Measurements from ENCODE around the gene ECHS1.
A peak's percentile ranks its signal among the peaks of the same experiment; 100 is the strongest.
"Not testable (repeated sequence)": the region's sequence is repeated elsewhere in the genome, so short reads cannot be mapped to it uniquely, and the experiment has no call there.

The ECHS1 gene

GRCh38 chr10:133373174-133374090 lies at the start of gene ECHS1:
ECHS1 (minus strand) TSS chr10:133373354; CDS start chr10:133373333, 21 bp downstream.
- peak; percentile 95 for DNase-seq
- in situ Hi-C loops (cut with HindIII; ENCODE audit: low pct_ligation_motif_present, low pct_unique_long_range_greater_than_20kb, low sequenced_read_pairs) = no loop called here

GRCh38 chr10:133422223-133422806 lies 49.2 kb upstream of the ECHS1 start:
- in situ Hi-C loops (cut with HindIII; ENCODE audit: low pct_ligation_motif_present, low pct_unique_long_range_greater_than_20kb, low sequenced_read_pairs) = no loop called here
- DNase-seq = no peak

DNA sequence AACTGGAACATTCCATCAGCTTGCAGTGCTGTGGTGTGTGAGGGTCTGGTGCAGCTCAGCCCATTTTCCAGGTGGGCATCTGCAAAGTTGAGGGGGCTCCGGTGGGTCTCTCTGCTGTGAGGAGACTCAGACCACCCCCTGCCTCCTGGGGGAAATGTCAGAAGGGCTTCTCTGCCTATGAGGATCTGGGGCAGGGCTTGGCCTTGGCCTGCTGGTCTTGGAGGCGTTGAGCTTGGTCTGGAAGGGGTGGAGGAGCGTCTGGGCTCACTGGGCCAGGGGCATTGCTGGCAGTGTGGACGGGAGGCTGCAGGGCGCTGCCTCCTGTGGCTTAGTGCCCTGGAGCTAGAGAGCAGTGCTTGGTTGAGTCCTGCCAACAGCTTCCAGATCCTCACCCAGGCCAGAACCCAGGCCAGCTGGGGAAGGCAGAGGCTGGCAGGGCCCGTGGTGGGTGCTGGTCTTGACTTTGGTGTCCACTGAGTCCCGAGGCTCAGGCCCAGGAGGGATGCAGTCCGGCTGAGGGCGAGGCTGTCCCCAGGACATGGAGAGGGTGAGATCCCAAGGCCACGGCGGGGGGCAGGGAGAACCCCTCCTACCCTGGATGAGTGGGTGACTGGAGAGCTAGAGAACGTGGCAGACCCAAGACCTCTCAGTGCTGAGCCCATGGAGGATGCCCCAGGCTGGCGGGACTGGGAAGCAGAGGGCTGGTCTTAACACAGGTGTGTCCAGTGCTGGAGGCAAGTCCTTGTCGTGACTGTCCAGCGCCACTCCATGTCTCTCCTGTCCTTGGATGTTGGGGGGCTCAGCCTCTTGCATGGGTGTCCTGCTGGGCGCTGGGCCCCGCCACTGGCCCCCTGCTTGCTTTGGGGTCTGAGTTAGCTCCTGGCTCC lies 48.4 kb upstream of the ECHS1 start:
- in situ Hi-C loops (cut with HindIII; ENCODE audit: low pct_ligation_motif_present, low pct_unique_long_range_greater_than_20kb, low sequenced_read_pairs) = no loop called here
- DNase-seq = no peak

DNA sequence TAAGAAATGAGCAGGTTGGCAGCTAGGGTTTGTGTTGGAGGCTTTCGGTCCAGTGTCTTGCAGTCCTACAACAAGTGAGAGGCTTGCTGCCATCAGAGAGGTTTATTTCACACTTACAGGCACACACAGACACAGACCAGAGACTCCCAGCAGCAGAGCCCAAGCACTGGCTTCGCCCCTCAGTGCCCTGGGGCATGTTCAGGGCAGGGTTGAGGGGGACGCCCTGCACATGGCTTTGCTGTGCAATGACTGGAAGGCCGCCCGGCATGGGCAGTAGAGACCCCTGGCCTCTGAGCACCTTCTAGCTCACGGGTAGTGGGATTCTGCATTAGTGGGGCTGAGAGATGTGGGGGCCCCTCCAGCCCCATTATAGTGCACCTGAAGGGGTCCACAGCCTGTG lies 47.4 kb upstream of the ECHS1 start:
- DNase-seq = no peak
- in situ Hi-C loops (cut with HindIII; ENCODE audit: low pct_ligation_motif_present, low pct_unique_long_range_greater_than_20kb, low sequenced_read_pairs) = no loop called here

DNA sequence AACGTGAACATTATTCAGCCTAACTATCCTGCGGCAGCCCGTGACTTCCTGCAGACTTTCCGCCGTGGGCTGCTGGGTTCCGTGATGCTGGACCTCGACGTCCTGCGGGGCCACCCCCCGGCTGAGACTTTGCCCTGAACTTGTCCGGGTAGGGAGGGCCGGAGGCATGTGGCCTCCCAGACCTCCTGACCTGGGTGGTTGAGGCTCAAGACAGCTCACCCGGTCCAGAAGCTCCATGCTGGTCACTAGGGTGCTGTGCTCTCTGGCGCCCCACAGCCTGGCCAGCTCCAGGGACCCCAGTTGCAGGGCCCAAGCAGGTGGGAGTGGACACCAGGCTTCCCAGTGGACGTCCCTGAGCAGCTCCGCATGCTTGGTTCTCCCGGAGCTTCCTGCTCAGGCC lies 46.9 kb upstream of the ECHS1 start:
- in situ Hi-C loops (cut with HindIII; ENCODE audit: low pct_ligation_motif_present, low pct_unique_long_range_greater_than_20kb, low sequenced_read_pairs) = no loop called here
- DNase-seq = no peak

GRCh38 chr10:133419211-133419950 lies 46.2 kb upstream of the ECHS1 start:
- DNase-seq = no peak
- in situ Hi-C loops (cut with HindIII; ENCODE audit: low pct_ligation_motif_present, low pct_unique_long_range_greater_than_20kb, low sequenced_read_pairs) = no loop called here

DNA sequence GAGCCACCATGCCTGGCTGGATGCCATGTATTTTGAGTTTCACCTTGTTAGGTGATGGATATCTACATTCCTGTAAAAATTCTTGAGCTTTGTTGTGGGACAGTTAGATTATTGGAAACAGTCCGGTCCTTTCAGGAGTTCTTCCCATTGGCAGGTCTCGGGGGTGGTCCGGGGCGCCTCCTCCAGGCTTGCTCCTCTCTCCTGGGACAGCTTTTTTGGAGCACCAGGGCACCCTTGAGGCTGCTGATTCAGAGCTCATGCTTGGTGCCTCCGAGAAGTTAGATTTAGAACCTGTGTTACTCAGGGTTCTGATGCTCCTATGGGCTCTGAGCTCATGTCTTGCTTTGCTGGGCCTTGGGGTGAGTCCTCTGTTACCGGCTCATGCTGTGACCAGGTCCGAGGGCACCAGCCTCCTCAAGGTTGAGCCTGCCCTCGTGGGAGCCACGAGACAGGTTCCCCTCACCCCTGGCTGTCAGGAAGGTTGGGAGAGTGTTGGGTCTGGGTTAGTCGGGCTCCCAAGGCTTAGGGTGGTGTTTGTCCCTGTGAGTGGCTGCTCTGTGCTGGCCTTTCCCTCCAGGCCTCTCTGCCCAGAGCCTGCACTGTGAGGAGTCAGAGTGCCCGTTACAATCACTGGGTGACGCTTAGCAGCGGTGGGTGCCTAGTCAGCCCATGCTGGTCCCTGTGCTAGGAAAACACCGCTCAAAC lies 45.3 kb upstream of the ECHS1 start:
- no peak for DNase-seq
- in situ Hi-C loops (cut with HindIII; ENCODE audit: low pct_ligation_motif_present, low pct_unique_long_range_greater_than_20kb, low sequenced_read_pairs) = no loop called here

- in situ Hi-C loops (cut with HindIII; ENCODE audit: low pct_ligation_motif_present, low pct_unique_long_range_greater_than_20kb, low sequenced_read_pairs) = no loop called here
- DNase-seq = no peak
These were observed 42.6 kb upstream of the ECHS1 start for GRCh38 chr10:133415752-133416151.

GRCh38 chr10:133414401-133414800 lies 41.2 kb upstream of the ECHS1 start:
- DNase-seq; in situ Hi-C loops (cut with HindIII; ENCODE audit: low pct_ligation_motif_present, low pct_unique_long_range_greater_than_20kb, low sequenced_read_pairs): not testable (repeated sequence)

DNA sequence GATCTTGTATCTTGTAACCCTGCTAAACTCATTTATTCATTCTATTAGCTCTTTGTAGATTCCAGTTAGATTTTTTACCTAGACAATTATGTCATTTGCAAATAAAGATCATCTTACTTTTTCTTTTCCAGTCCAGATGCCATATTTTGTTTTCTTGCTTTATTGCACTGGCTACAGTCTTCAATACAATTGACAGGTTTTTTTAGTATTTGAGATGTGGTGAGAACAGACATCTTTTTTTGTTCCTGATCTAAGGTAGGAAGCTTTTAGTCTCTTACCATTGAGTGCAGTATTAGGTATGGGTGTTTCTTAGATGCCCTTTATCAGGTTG lies 39.2 kb upstream of the ECHS1 start:
- in situ Hi-C loops (cut with HindIII; ENCODE audit: low pct_ligation_motif_present, low pct_unique_long_range_greater_than_20kb, low sequenced_read_pairs) = no loop called here

GRCh38 chr10:133411523-133412380 lies 38.6 kb upstream of the ECHS1 start:
- no peak for DNase-seq
- in situ Hi-C loops (cut with HindIII; ENCODE audit: low pct_ligation_motif_present, low pct_unique_long_range_greater_than_20kb, low sequenced_read_pairs) = no loop called here

More for the DNA sequence above, 39.2 kb upstream of the ECHS1 start:
- DNase-seq = no peak

DNA sequence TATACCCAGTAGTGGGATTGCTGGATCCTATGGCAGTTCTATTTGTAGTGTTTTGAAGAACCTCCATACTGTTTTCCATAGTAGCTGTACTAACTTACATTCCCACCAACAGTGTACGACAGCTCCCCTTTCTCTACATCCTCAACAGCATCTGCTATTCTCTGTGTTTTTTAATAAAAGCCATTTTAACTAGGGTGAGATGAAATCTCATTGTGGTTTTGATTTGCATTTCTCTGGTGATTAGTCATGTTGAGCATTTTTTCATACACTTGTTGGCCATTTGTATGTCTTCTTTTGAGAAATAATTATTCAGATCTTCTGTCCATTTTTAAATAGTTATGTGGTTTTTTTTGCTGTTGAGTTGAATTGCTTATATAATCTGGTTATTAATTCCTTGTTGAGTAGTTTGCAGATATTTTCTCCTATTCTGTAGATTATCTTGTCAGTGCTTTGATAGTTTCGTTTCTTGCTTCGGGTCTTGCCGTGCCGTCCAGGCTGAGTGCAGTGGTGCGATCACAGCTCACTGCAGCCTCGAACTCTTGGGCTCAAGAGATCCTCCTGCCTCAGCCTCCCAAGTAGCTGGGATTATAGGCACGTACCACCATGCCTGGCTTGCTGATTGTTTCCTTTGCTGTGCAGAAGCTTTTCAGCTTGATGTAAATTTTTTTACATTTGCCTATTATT lies 32.8 kb upstream of the ECHS1 start:
- DNase-seq = no peak
- in situ Hi-C loops (cut with HindIII; ENCODE audit: low pct_ligation_motif_present, low pct_unique_long_range_greater_than_20kb, low sequenced_read_pairs) = no loop called here

GRCh38 chr10:133405272-133405671 lies 32.1 kb upstream of the ECHS1 start:
- in situ Hi-C loops (cut with HindIII; ENCODE audit: low pct_ligation_motif_present, low pct_unique_long_range_greater_than_20kb, low sequenced_read_pairs) = no loop called here
- DNase-seq = peak; percentile 45

DNA sequence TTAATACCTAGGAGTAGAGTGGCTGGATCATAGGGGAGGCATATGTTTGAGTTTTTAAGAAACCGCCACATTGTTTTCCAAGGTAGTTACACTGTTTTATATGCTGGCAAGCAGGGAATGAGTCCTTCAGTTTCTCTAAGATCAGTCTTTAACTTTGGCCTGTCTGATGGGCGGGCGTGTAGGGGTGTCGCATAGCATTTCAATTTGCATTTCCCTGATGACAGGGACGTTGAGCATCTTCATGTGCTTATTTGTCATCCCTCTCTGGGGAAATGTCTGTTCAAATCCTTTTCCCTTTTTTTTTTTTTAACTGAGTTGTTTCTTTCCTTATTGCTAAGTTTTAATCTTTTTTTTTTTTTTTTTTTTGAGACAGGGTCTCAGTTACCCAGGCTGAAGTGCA lies 30.6 kb upstream of the ECHS1 start:
- in situ Hi-C loops (cut with HindIII; ENCODE audit: low pct_ligation_motif_present, low pct_unique_long_range_greater_than_20kb, low sequenced_read_pairs) = no loop called here

GRCh38 chr10:133403359-133403758 lies 30.2 kb upstream of the ECHS1 start:
- in situ Hi-C loops (cut with HindIII; ENCODE audit: low pct_ligation_motif_present, low pct_unique_long_range_greater_than_20kb, low sequenced_read_pairs) = no loop called here
- no peak for DNase-seq

More for the DNA sequence above, 30.6 kb upstream of the ECHS1 start:
- DNase-seq = no peak

- in situ Hi-C loops (cut with HindIII; ENCODE audit: low pct_ligation_motif_present, low pct_unique_long_range_greater_than_20kb, low sequenced_read_pairs) = no loop called here
- no peak for DNase-seq
These were observed 29.0 kb upstream of the ECHS1 start for GRCh38 chr10:133401981-133402725.
